HepG2 (cell line): ENCODE results near the gene KIZ. TPM values are rescaled to one million over a fixed set of nuclear protein-coding genes. Genes with fewer than 3 reads are reported as not detected.

Experiments
- ATAC-seq: fragments of 200-7000 bp; cut with Tn5 transposase; 3 replicates; pipeline ENCODE4 v1.9.1; 2020; ENCODE audit warnings: mild to moderate bottlenecking, moderate library complexity
- BruUV-seq: library from RNA; stranded (reverse); fragments of 400-500 nt; replicated peaks from 2 replicates; lab custom pipeline; 2021; lab: Mats Ljungman, UMichigan
- CTCF ChIA-PET: fragments of 300-600 bp; formaldehyde crosslinking; extraction: SDS; loops from one replicate; lab custom pipeline; 2021; ENCODE audit warnings: low total read pairs, inconsistent platforms, low intra/inter-chr PET ratio; lab: Yijun Ruan, JAX
- POLR2A ChIA-PET: fragments of 350-600 bp; sonication (Branson Sonifier 250); formaldehyde crosslinking; loops from one replicate; lab custom pipeline; 2020; ENCODE audit warnings: antibody characterized with exemption, inconsistent platforms; lab: Yijun Ruan, JAX
- DNase-seq: peaks from one replicate; pipeline ENCODE4 v3.0.0-alpha.2; 2015; ENCODE audit warnings: low spot score
- FAIRE-seq: peaks from 3 replicates; lab custom pipeline; 2011; peaks lifted over from hg19 to GRCh38; lab: Jason Lieb, UNC
- H2AFZ ChIP-seq: one replicate; pipeline ENCODE4 v1.6.1; 2011; ENCODE audit warnings: low read length, inconsistent platforms
- H3K27ac ChIP-seq: fragments of 300-600 bp; 3 replicates; pipeline ENCODE4 v1.8.0; 2011; ENCODE audit warnings: mixed run types, mild to moderate bottlenecking, mixed read lengths, low read length, inconsistent platforms; ENCODE audit not compliant: insufficient read depth; ENCODE audit errors: extremely low read length
- H3K27me3 ChIP-seq, 2 experiments: fragments of 200-600 bp in 1 of 2; 2 replicates in 1 of 2; 3 replicates in 1 of 2; pipeline versions ENCODE4 v1.6.0 to v1.8.0; 2011; ENCODE audit warnings: low read length in 2 of 2, mild to moderate bottlenecking in 2 of 2, moderate library complexity in 2 of 2, inconsistent platforms in 1 of 2; ENCODE audit not compliant: insufficient read depth in 2 of 2, control insufficient read depth in 1 of 2
- H3K36me3 ChIP-seq, 2 experiments: fragments of 200-600 bp in 1 of 2; replicated peaks in 1 of 2; 2 replicates in 1 of 2; 3 replicates in 1 of 2; pipeline versions ENCODE4 v1.5.1 to v1.8.0; 2011; ENCODE audit warnings: low read length in 2 of 2, inconsistent platforms in 1 of 2; ENCODE audit not compliant: insufficient read depth in 2 of 2, control insufficient read depth in 1 of 2
- H3K4me1 ChIP-seq: 2 replicates; pipeline ENCODE4 v1.5.1; 2012; ENCODE audit warnings: low read length, inconsistent platforms; ENCODE audit not compliant: insufficient read depth
- H3K4me2 ChIP-seq: 2 replicates; pipeline ENCODE4 v1.6.0; 2011; ENCODE audit warnings: low read depth, low read length, inconsistent platforms
- H3K4me3 ChIP-seq, 3 experiments: fragments of 200-600 bp in 1 of 3; sonication (generic), shearing (Covaris generic) in 1 of 3; replicated peaks in 1 of 3; 2 replicates each; pipeline ENCODE4 v1.5.1; 2011 to 2016; ENCODE audit warnings: low read length in 3 of 3, inconsistent platforms in 2 of 3, low read depth in 2 of 3, mild to moderate bottlenecking in 2 of 3, control low read depth in 1 of 3, mixed read lengths in 1 of 3; ENCODE audit not compliant: insufficient read depth in 1 of 3
- H3K79me2 ChIP-seq: one replicate; pipeline ENCODE4 v1.6.1; 2011; ENCODE audit warnings: low read length, inconsistent platforms; ENCODE audit not compliant: insufficient read depth
- H3K9ac ChIP-seq: 2 replicates; pipeline ENCODE4 v1.6.0; 2011; ENCODE audit warnings: mild to moderate bottlenecking, low read depth, low read length, inconsistent platforms; ENCODE audit not compliant: insufficient read depth
- H3K9me3 ChIP-seq: 2 replicates; pipeline ENCODE4 v1.5.1; 2012; ENCODE audit warnings: mild to moderate bottlenecking, low read length
- H4K20me1 ChIP-seq: 2 replicates; pipeline ENCODE4 v1.6.0; 2011; ENCODE audit warnings: inconsistent platforms, mild to moderate bottlenecking, low read length, moderate library complexity; ENCODE audit not compliant: insufficient read depth
- ELF4 ChIP-seq: sonication (generic); formaldehyde crosslinking; IDR thresholded peaks from 2 replicates; pipeline ENCODE4 v1.5.0; 2020; ENCODE audit warnings: missing genetic modification reagents, mild to moderate bottlenecking, moderate library complexity, borderline replicate concordance
- ETV5 ChIP-seq: IDR thresholded peaks from 2 replicates; pipeline ENCODE4 v1.6.1; 2018; ENCODE audit warnings: missing biosample characterization, missing genetic modification reagents, inconsistent platforms, borderline replicate concordance
- KDM6A ChIP-seq: IDR thresholded peaks from 2 replicates; pipeline ENCODE4 v1.6.1; 2016; ENCODE audit warnings: low read depth
- MATR3 ChIP-seq: sonication (generic); formaldehyde crosslinking; IDR thresholded peaks from 2 replicates; pipeline ENCODE4 v1.4.0; 2020; ENCODE audit warnings: missing genetic modification reagents
- REXO4 ChIP-seq: sonication (generic); formaldehyde crosslinking; IDR thresholded peaks from 2 replicates; pipeline ENCODE4 v1.8.0; 2022; ENCODE audit warnings: missing genetic modification reagents, mild to moderate bottlenecking, borderline replicate concordance
- SOX6 ChIP-seq, 2 experiments: fragments of 450-650 bp in 1 of 2; sonication (generic) in 1 of 2; formaldehyde crosslinking in 1 of 2; IDR thresholded peaks; 2 replicates each; pipeline versions ENCODE4 v1.4.0 to v1.6.1; 2017 to 2020; ENCODE audit warnings: antibody characterized with exemption in 1 of 2, mild to moderate bottlenecking in 1 of 2, missing genetic modification reagents in 1 of 2
- SP2 ChIP-seq: sonication (generic); formaldehyde crosslinking; IDR thresholded peaks from 2 replicates; pipeline ENCODE4 v1.5.1; 2020; ENCODE audit warnings: mild to moderate bottlenecking, missing genetic modification reagents
- ZNF224 ChIP-seq: sonication (generic); formaldehyde crosslinking; IDR thresholded peaks from 2 replicates; pipeline ENCODE4 v1.5.0; 2020; ENCODE audit warnings: mild to moderate bottlenecking, missing genetic modification reagents
- ZNF383 ChIP-seq: sonication (generic); formaldehyde crosslinking; IDR thresholded peaks from 2 replicates; pipeline ENCODE4 v1.4.0; 2020; ENCODE audit warnings: missing genetic modification reagents, mild to moderate bottlenecking, borderline replicate concordance
- ZNF510 ChIP-seq: sonication (generic); formaldehyde crosslinking; IDR thresholded peaks from 2 replicates; pipeline ENCODE4 v1.4.0; 2020; ENCODE audit warnings: low read depth, mild to moderate bottlenecking, missing genetic modification reagents
- ZSCAN25 ChIP-seq: sonication (generic); formaldehyde crosslinking; IDR thresholded peaks from 2 replicates; pipeline ENCODE4 v1.8.0; 2022; ENCODE audit warnings: mild to moderate bottlenecking, missing genetic modification reagents
- WGBS: methylation state at CpG from one replicate; pipeline ENCODE4 v1.1.6; 2017; ENCODE audit warnings: low lambda C conversion rate; 5-methylcytosine and 5-hydroxymethylcytosine counted together
- in situ Hi-C: cut with HindIII; loops from 2 replicates; pipeline ENCODE4 v1.10.0; 2017; ENCODE audit warnings: low pct_unique_long_range_greater_than_20kb; ENCODE audit not compliant: extremely low pct_ligation_motif_present
- intact Hi-C: fragments of 100-400 bp; cut with micrococcal nuclease; formaldehyde crosslinking; loops from one replicate; pipeline ENCODE4 v1.10.0; 2022; ENCODE audit not compliant: unreplicated experiment
- polyA plus RNA-seq, 8 experiments: library from polyadenylated mRNA; depleted of rRNA in 3 of 8; stranded (reverse) in 7 of 8; unstranded in 1 of 8; fragments of >200 nt; fragmentation: Illumina TruSeq in 4 of 8; extraction: Trizol in 4 of 8; gene quantifications; 2 replicates each; pipeline versions ENCODE4 v1.2.1 to v1.2.3, GENCODE V29; 2011 to 2016; ENCODE audit warnings: low read depth in 4 of 8, missing spikeins in 1 of 8, mixed read lengths in 1 of 8; ENCODE audit not compliant: insufficient read depth in 1 of 8
- total RNA-seq, 5 experiments: library from RNA; depleted of rRNA; stranded (reverse); fragments of >200 nt; fragmentation: Illumina TruSeq; extraction: Trizol; gene quantifications; 2 replicates each; pipeline ENCODE4 v1.2.3, GENCODE V29; 2016; ENCODE audit warnings: low read depth in 1 of 5
- TF ChIP-seq, protein P1 (sequence below): sonication (generic); formaldehyde crosslinking; IDR thresholded peaks from 2 replicates; pipeline ENCODE4 v1.5.0; 2020; ENCODE audit warnings: missing genetic modification reagents
- TF ChIP-seq, protein P2 (sequence below): sonication (generic); formaldehyde crosslinking; IDR thresholded peaks from 2 replicates; pipeline ENCODE4 v1.4.0; 2020; ENCODE audit warnings: missing genetic modification reagents

KIZ gene
- total and polyA plus RNA-seq, 2 of the 13 experiments (the other 11 are each of a cell fraction or from before 2014, with no cell fraction given): 46.3 to 114 TPM

DNA sequence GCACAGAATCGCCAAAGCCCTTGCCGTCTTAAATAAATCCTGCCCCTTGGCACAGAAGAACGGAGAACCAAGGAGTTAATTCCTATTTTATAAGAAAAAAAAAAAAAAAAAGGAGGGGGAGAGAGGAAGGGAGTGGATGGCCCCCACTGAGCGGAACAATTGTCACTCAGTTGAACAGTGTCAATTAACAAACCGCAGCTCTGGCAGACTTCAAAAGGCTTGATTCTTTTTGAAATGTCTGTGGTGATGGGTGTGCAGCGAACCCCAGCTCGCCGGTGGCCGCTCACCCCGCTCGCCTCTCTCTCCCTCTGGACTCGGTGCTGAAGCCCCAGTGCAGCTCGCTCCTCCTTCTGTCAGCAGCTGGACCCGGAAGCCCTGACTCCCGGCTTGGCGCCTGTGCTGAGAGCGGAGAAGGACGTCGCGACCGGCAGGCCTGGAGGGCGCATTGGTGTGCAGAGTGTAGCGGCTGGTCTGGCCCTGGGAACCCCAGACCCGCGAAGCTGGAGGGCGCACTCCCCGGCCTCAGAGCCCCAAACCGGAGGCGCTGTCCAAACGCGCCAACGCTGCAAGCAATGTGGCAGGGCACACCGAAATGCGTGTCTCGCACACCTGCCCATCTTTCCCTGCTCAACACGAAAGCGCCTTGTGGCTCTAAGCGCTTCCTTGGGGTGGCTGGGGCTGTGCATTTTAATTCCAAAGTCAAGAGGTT lies 23.1 kb upstream of the KIZ start (continued):
- no peak for TF ChIP-seq REXO4 (CRISPR knock-in tag)

DNA sequence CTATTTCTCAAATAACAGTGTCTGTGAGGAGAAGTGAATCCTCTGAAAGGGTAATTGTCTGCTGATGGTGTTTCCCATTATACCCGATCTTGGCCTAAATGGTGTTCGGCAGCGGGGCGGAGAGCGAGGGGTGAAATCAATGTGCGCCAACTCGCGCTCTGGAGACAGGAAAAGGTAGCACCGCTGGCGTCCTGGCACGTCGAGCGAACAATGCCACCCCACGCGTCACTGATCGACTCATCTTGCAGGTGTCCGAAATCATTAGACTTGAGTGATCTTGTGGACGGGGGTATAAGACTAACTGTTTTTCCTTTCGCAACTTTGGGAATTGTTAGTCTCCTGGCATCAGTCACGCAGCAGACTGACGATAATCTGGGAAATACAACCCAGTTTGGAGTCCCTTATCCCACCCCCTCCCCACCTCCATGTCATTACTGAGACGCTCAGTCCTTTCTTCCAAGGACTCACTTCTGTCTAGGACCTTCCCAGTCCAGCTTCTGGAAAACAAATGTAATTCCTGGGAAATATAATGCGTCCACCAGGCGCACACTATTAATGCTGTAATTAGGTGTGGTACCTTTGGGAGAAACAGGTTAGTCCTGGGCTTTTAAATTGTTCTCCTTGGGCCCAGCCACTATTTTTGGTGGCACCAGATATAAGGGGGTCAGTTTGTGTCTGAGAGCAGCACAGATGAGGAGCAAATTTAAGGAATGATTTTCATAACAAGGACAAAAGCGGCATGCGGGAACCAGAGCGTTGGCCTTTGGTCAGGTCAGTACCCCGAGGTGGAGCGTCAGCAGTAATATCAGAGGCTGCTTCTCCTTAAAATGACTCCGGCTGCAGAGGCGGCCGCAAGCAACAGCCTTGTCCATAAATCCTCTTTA lies 22.1 kb upstream of the KIZ start:
- no peaks in the 10 kb centered on the region for H3K79me2 ChIP-seq

DNA sequence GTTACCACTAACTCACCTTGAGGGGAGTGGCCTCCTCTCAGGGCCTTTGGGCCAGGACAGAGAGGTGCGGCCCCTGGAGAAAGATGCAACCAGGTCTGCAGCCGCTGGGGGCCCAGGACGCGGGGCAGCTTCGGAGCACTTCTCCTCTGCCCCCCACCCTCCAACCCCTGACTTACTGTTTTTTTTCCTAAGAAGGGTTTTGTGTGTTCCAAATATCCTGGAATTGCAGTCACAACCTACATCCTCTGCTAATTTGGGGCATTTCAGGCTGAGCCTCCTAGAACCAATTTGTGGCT lies 21.5 kb upstream of the KIZ start:
- in situ Hi-C loops: no loop called here
- TF ChIP-seq, protein P1, sequence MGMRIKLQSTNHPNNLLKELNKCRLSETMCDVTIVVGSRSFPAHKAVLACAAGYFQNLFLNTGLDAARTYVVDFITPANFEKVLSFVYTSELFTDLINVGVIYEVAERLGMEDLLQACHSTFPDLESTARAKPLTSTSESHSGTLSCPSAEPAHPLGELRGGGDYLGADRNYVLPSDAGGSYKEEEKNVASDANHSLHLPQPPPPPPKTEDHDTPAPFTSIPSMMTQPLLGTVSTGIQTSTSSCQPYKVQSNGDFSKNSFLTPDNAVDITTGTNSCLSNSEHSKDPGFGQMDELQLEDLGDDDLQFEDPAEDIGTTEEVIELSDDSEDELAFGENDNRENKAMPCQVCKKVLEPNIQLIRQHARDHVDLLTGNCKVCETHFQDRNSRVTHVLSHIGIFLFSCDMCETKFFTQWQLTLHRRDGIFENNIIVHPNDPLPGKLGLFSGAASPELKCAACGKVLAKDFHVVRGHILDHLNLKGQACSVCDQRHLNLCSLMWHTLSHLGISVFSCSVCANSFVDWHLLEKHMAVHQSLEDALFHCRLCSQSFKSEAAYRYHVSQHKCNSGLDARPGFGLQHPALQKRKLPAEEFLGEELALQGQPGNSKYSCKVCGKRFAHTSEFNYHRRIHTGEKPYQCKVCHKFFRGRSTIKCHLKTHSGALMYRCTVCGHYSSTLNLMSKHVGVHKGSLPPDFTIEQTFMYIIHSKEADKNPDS (CRISPR knock-in tag): no peak
- no peak for TF ChIP-seq ZNF510 (CRISPR knock-in tag)
- no peak for TF ChIP-seq ELF4 (CRISPR knock-in tag)
- TF ChIP-seq MATR3 (CRISPR knock-in tag): no peak
- TF ChIP-seq ETV5 (CRISPR knock-in tag): no peak
- no peak for TF ChIP-seq ZNF383 (CRISPR knock-in tag)
- TF ChIP-seq ZNF224 (CRISPR knock-in tag): no peak
- TF ChIP-seq, protein P2, sequence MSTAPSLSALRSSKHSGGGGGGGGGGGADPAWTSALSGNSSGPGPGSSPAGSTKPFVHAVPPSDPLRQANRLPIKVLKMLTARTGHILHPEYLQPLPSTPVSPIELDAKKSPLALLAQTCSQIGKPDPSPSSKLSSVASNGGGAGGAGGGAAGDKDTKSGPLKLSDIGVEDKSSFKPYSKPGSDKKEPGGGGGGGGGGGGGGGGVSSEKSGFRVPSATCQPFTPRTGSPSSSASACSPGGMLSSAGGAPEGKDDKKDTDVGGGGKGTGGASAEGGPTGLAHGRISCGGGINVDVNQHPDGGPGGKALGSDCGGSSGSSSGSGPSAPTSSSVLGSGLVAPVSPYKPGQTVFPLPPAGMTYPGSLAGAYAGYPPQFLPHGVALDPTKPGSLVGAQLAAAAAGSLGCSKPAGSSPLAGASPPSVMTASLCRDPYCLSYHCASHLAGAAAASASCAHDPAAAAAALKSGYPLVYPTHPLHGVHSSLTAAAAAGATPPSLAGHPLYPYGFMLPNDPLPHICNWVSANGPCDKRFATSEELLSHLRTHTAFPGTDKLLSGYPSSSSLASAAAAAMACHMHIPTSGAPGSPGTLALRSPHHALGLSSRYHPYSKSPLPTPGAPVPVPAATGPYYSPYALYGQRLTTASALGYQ: no peak
- TF ChIP-seq SP2 (CRISPR knock-in tag): no peak
- no peak for TF ChIP-seq KDM6A
- H3K36me3 ChIP-seq: no peaks in the 10 kb centered on the region

More for the DNA sequence above, 22.1 kb upstream of the KIZ start:
- no peak for FAIRE-seq
- Histone ChIP-seq H2AFZ (no peak overlapping the region), H3K4me3 (no peak overlapping the region), H3K4me2 (no peak overlapping the region), H3K9ac (no peak overlapping the region), H3K9me3 (no peaks in the 10 kb centered on the region), H3K4me1 (peaks cover 2% of the 10 kb centered on the region; the same call in 1 of the 2 replicates), H3K27ac (no peak overlapping the region), H3K36me3 (no peaks in the 10 kb centered on the region), H3K27me3 (no peaks in the 10 kb centered on the region), H4K20me1 (no peaks in the 10 kb centered on the region)
- TF ChIP-seq SOX6 (IDR thresholded peaks at IDR 0.05): no peak
- no peak for TF ChIP-seq SOX6 (CRISPR knock-in tag; IDR thresholded peaks at IDR 0.05)
- no peak for TF ChIP-seq ZSCAN25 (CRISPR knock-in tag)
- BruUV-seq: no TSS peak
- in situ Hi-C loops (no loop called here), intact Hi-C loops (no loop called here)
- CTCF ChIA-PET: no interaction called here
- 85% methylated on average over 32 of the region's 32 CpGs for WGBS
- DNase-seq: no peak
- POLR2A ChIA-PET: no interaction called here
- ATAC-seq: no peak

More for the DNA sequence above, 21.5 kb upstream of the KIZ start:
- Histone ChIP-seq H2AFZ (no peak overlapping the region), H3K9ac (no peak overlapping the region), H4K20me1 (no peaks in the 10 kb centered on the region), H3K79me2 (no peaks in the 10 kb centered on the region), H3K9me3 (no peaks in the 10 kb centered on the region), H3K4me1 (no peaks in the 10 kb centered on the region), H3K4me2 (no peak overlapping the region), H3K4me3 (no peak overlapping the region), H3K27ac (no peak overlapping the region), H3K27me3 (no peaks in the 10 kb centered on the region)
- ATAC-seq: no peak
- ChIA-PET CTCF (no interaction called here), POLR2A (no interaction called here)
- no peak for DNase-seq
- no peak for FAIRE-seq
- no TSS peak for BruUV-seq
- 58% methylated on average over 5 of the region's 5 CpGs for WGBS
- intact Hi-C loops: no loop called here
